ENCODE results near the gene ASIC3. TPM values are rescaled to one million over a fixed set of nuclear protein-coding genes. Genes with fewer than 3 reads are reported as not detected.

The ASIC3 gene
- total and polyA plus RNA-seq, 2 of the 4 experiments (the other 2 are of a cell fraction): 0.74 TPM; not detected in 1

GRCh38 chr7:151066273-151066974, 18.1 kb downstream of the ASIC3 start:
- Histone ChIP-seq H3K14ac (replicated peaks; ENCODE audit: low read depth, low read length) (no peak overlapping the region), H4K5ac (ENCODE audit: low read depth, low read length) (no peak overlapping the region), H3K4me2 (ENCODE audit: low read depth, low read length) (no peak overlapping the region), H3K36me3 (ENCODE audit: control insufficient read depth, insufficient read depth, low read length) (peaks cover 65% of the 10 kb centered on the region), H3K18ac (ENCODE audit: low read depth, low read length) (no peak overlapping the region), H3K23ac (ENCODE audit: low read depth, low read length) (no peak overlapping the region), H4K20me1 (ENCODE audit: insufficient read depth, low read length) (peaks cover 26% of the 10 kb centered on the region), H3K9me3 (ENCODE audit: control insufficient read depth, insufficient read depth, low read length) (no peaks in the 10 kb centered on the region), H3K9me1 (ENCODE audit: insufficient read depth, low read length) (peaks cover 8% of the 10 kb centered on the region; the same call in 1 of the 2 replicates), H3K27me3 (ENCODE audit: control insufficient read depth, insufficient read depth, low read length) (no peaks in the 10 kb centered on the region), H3K4ac (ENCODE audit: low read depth, low read length) (no peak overlapping the region), H2BK5ac (ENCODE audit: low read depth, low read length, poor library complexity, severe bottlenecking) (no peak overlapping the region), H2AFZ (replicated peaks; ENCODE audit: low read length, poor library complexity) (no peak overlapping the region), H3K4me3 (ENCODE audit: insufficient read depth, low read depth, low read length) (no peak overlapping the region), H3K27ac (ENCODE audit: insufficient read depth, low read length) (no peak overlapping the region), H3K79me1 (ENCODE audit: low read depth in 1 of 2, low read length in 2 of 2) (peaks cover 22 to 52% of the 10 kb centered on the region in 2 experiments), H2BK20ac (ENCODE audit: low read depth, low read length) (no peak overlapping the region), H4K8ac (ENCODE audit: low read depth in 2 of 2, low read length in 2 of 2) (no peak overlapping the region), H2BK15ac (ENCODE audit: low read depth, low read length) (no peak overlapping the region), H3K56ac (ENCODE audit: extremely low read depth, insufficient read depth, low read length) (no peak overlapping the region), H2AK9ac (replicated peaks; ENCODE audit: low read depth, low read length, poor library complexity) (no peak overlapping the region), H2BK120ac (ENCODE audit: low read depth, low read length) (no peak overlapping the region), H2AK5ac (ENCODE audit: low read depth, low read length) (no peak overlapping the region), H3K9ac (ENCODE audit: low read depth, low read length) (no peak overlapping the region), H4K91ac (ENCODE audit: insufficient read depth, low read depth, low read length) (no peak overlapping the region), H3K4me1 (ENCODE audit: control insufficient read depth, insufficient read depth, low read length) (peaks cover 23% of the 10 kb centered on the region)
- ATAC-seq (ENCODE audit: low read depth) (no peak), DNase-seq (no peak)
- TF ChIP-seq CTCF (conservative IDR thresholded peaks at IDR 0.05; ENCODE audit: low read depth, low read length) (no peak), RAD21 (IDR thresholded peaks at IDR 0.05; ENCODE audit: low read length) (no peak), BHLHE40 (IDR thresholded peaks at IDR 0.05; ENCODE audit: low read depth, low read length) (no peak), NFE2L2 (IDR thresholded peaks at IDR 0.05; ENCODE audit: low read depth, low read length) (no peak), CHD1 (IDR thresholded peaks at IDR 0.05; ENCODE audit: low read depth, low read length) (no peak), USF2 (IDR thresholded peaks at IDR 0.05; ENCODE audit: low read depth, low read length) (no peak), RFX5 (IDR thresholded peaks at IDR 0.05; ENCODE audit: low read depth, low read length) (no peak), RCOR1 (IDR thresholded peaks at IDR 0.05; ENCODE audit: insufficient replicate concordance, low read length) (no peak), MAZ (IDR thresholded peaks at IDR 0.05; ENCODE audit: borderline replicate concordance, low read depth, low read length) (no peak), POLR2A (IDR thresholded peaks at IDR 0.05; ENCODE audit: low read depth, low read length) (no peak), SMC3 (IDR thresholded peaks at IDR 0.05; ENCODE audit: low read depth, low read length) (no peak)
- BruUV-seq (replicated peaks): no TSS peak
- ChIA-PET POLR2A (ENCODE audit: unreplicated experiment) (no interaction called here), CTCF (no interaction called here)
- in situ Hi-C loops (cut with MboI; ENCODE audit: low sequenced_read_pairs) (no loop called here), intact Hi-C loops (cut with micrococcal nuclease) (no loop called here), dilution Hi-C loops (cut with HindIII; ENCODE audit: low sequenced_read_pairs, unreplicated experiment) (no loop called here)
- 92% methylated on average over 13 of the region's 39 CpGs; no CpG with 5 or more reads in 1 of the 2 experiments for WGBS, 2 experiments (ENCODE audit: extremely low coverage in 2 of 2, insufficient read length in 1 of 2)

All from IMR-90 (cell line).